ENCODE results near the gene EFCAB14.
A peak's percentile ranks its signal among the peaks of the same experiment; 100 is the strongest.

DNA sequence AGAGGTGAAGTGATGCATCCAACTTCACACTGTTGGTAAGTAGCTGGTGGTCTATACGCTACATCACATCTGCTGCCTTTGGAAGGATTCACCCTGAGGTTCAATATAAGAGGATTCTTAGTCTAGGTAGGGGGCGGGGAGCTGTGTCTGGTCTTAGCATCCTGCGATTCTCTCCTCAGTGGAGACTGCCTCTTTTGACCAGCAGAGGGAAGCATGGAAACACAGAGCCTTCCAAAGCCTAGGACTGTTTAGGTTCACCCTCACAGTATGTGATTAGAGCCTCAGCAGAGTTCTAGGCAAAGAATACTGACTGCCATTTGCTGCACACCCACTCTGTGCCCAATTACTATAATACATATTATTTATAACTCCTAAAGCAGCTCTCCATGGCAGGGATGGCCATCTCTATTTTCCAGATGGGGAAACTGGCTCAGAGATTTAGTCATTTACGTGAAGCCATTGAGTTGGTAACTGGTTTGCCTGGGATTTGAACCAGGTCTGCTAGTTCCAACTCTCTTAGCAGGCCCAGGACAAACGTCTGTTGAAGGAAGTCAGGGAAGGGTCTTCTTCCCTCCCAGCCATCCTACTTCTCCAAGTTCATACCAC is 28.9 kb upstream of the EFCAB14 start:
- TF ChIP-seq TAF1 (IDR thresholded peaks at IDR 0.05; ENCODE audit: low read depth) (no peak), CEBPB (IDR thresholded peaks at IDR 0.05) (no peak), CREB1 (IDR thresholded peaks at IDR 0.05; ENCODE audit: low read depth) (no peak), NFIC (IDR thresholded peaks at IDR 0.05) (no peak), TCF12 (IDR thresholded peaks at IDR 0.05; ENCODE audit: low read depth) (no peak), ZBTB7A (IDR thresholded peaks at IDR 0.05; ENCODE audit: low read depth) (no peak), EGR1 (IDR thresholded peaks at IDR 0.05) (no peak), RAD21 (IDR thresholded peaks at IDR 0.05; ENCODE audit: low read depth) (peak; percentile 97), TEAD4 (IDR thresholded peaks at IDR 0.05) (no peak)
- TF ChIP-seq, protein P1, sequence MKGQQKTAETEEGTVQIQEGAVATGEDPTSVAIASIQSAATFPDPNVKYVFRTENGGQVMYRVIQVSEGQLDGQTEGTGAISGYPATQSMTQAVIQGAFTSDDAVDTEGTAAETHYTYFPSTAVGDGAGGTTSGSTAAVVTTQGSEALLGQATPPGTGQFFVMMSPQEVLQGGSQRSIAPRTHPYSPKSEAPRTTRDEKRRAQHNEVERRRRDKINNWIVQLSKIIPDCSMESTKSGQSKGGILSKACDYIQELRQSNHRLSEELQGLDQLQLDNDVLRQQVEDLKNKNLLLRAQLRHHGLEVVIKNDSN (IDR thresholded peaks at IDR 0.05): no peak
- TF ChIP-seq, protein P2, sequence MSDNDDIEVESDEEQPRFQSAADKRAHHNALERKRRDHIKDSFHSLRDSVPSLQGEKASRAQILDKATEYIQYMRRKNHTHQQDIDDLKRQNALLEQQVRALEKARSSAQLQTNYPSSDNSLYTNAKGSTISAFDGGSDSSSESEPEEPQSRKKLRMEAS (IDR thresholded peaks at IDR 0.05): no peak

All from Ishikawa (cell line).